ENCODE data around the gene SETBP1. TPM values are rescaled to one million over a fixed set of nuclear protein-coding genes. Genes with fewer than 3 reads are reported as not detected.

Gene SETBP1
- total and polyA plus RNA-seq, 2 of the 13 experiments (the other 11 are each of a cell fraction or from before 2014, with no cell fraction given) = 0.18 to 0.65 TPM

- Histone ChIP-seq H2AFZ (ENCODE audit: low read length) (no peak overlapping the region), H3K9ac (ENCODE audit: insufficient read depth, low read depth, low read length) (no peak overlapping the region), H3K4me2 (ENCODE audit: low read depth, low read length) (no peak overlapping the region), H3K79me2 (ENCODE audit: insufficient read depth, low read length) (no peaks in the 10 kb centered on the region), H3K27me3 (ENCODE audit: control insufficient read depth in 1 of 2, insufficient read depth in 2 of 2, low read length in 2 of 2) (no peaks in the 10 kb centered on the region), H3K27ac (ENCODE audit: extremely low read length, insufficient read depth, low read length) (no peak overlapping the region), H3K4me1 (ENCODE audit: insufficient read depth, low read length) (peaks cover 9% of the 10 kb centered on the region), H4K20me1 (ENCODE audit: insufficient read depth, low read length) (no peaks in the 10 kb centered on the region), H3K9me3 (ENCODE audit: low read length) (no peaks in the 10 kb centered on the region; the same call in 1 of the 2 replicates), H3K36me3 (replicated peaks in 1 of 2; ENCODE audit: control insufficient read depth in 1 of 2, insufficient read depth in 2 of 2, low read length in 2 of 2) (no peaks in the 10 kb centered on the region), H3K4me3 (replicated peaks in 1 of 3; ENCODE audit: insufficient read depth in 1 of 3, low read depth in 2 of 3, low read length in 3 of 3) (no peak overlapping the region)
- no TSS peak for BruUV-seq (replicated peaks)
- POLR2A ChIA-PET = no interaction called here
- intact Hi-C loops (cut with micrococcal nuclease; ENCODE audit: unreplicated experiment) (no loop called here), in situ Hi-C loops (cut with HindIII; ENCODE audit: extremely low pct_ligation_motif_present, low pct_unique_long_range_greater_than_20kb) (no loop called here)
- WGBS (ENCODE audit: low lambda C conversion rate) = 37% methylated on average over 1 of the region's 1 CpG
- no peak for DNase-seq (ENCODE audit: low spot score)
- CTCF ChIA-PET (ENCODE audit: low intra/inter-chr PET ratio, low total read pairs) = no interaction called here
- no peak for FAIRE-seq
- no peak for ATAC-seq
- TF ChIP-seq ETS1 (CRISPR knock-in tag; IDR thresholded peaks at IDR 0.05) (no peak), MNT (IDR thresholded peaks at IDR 0.05) (no peak), ZNF24 (IDR thresholded peaks at IDR 0.05) (no peak), ZNF124 (CRISPR knock-in tag; IDR thresholded peaks at IDR 0.05) (no peak), ZBED4 (CRISPR knock-in tag; IDR thresholded peaks at IDR 0.05; ENCODE audit: borderline replicate concordance) (no peak), DBP (CRISPR knock-in tag; IDR thresholded peaks at IDR 0.05; ENCODE audit: not compliant biosample characterization) (no peak), SKIL (CRISPR knock-in tag; IDR thresholded peaks at IDR 0.05; ENCODE audit: borderline replicate concordance) (no peak), HNRNPUL1 (IDR thresholded peaks at IDR 0.05; ENCODE audit: low read depth, low read length) (no peak), NR2F2 (IDR thresholded peaks at IDR 0.05; ENCODE audit: borderline replicate concordance, low read depth) (no peak)
Measured at GRCh38 chr18:44812426-44812825, 131.7 kb downstream of the SETBP1 start.
